ENCODE measurements around the gene PTAFR. TPM values are rescaled to one million over a fixed set of nuclear protein-coding genes. Genes with fewer than 3 reads are reported as not detected.

The PTAFR gene
- 7.2 and 13.1 TPM in 2 replicates for total RNA-seq

GRCh38 chr1:28176492-28177470 lies at the start of gene PTAFR:
TSS of gene PTAFR (minus strand) at chr1:28176690. CDS start at chr1:28151021, 25,669 bp downstream.

Other genes with a start within 250 kb of the PTAFR start
- gene SMPDL3B, start 241.7 kb downstream of the PTAFR start, total RNA-seq: 3.7 and 4.4 TPM in 2 replicates
- gene XKR8, start 216.7 kb downstream of the PTAFR start, total RNA-seq: 5.9 and 7.3 TPM in 2 replicates
- 11.2 and 19.0 TPM in 2 replicates for gene EYA3, start 88.1 kb downstream of the PTAFR start, total RNA-seq
- gene DNAJC8, start 56.3 kb upstream of the PTAFR start, total RNA-seq: 56.1 and 61.7 TPM in 2 replicates
- 401 and 607 TPM in 2 replicates for gene ATP5IF1, start 59.4 kb upstream of the PTAFR start, total RNA-seq
- 21.8 and 26.8 TPM in 2 replicates for gene SESN2, start 82.8 kb upstream of the PTAFR start, total RNA-seq
- gene MED18, start 152.3 kb upstream of the PTAFR start, total RNA-seq: 14.4 and 16.6 TPM in 2 replicates
- 18.1 and 18.2 TPM in 2 replicates for gene PHACTR4, start 193.1 kb upstream of the PTAFR start, total RNA-seq